BJ (cell line): ENCODE measurements around the gene HIGD2A. TPM values are rescaled to one million over a fixed set of nuclear protein-coding genes. Genes with fewer than 3 reads are reported as not detected.

ENCODE experiments used
- CTCF ChIA-PET: fragments of 350-600 bp; formaldehyde crosslinking; extraction: SDS; loops from one replicate; lab custom pipeline; 2021; ENCODE audit warnings: antibody characterized with exemption, inconsistent platforms; lab: Yijun Ruan, JAX
- POLR2A ChIA-PET: fragments of 300-600 bp; sonication (Branson Sonifier 250); formaldehyde crosslinking; extraction: SDS; loops from one replicate; lab custom pipeline; 2021; ENCODE audit warnings: antibody characterized with exemption; lab: Charles Lee
- DNase-seq: peaks from one replicate; pipeline ENCODE4 v3.0.0-alpha.2; 2011; ENCODE audit warnings: low read depth
- H3K27me3 ChIP-seq: 2 replicates; pipeline ENCODE4 v1.6.0; 2011; ENCODE audit warnings: low read length; ENCODE audit not compliant: control insufficient read depth, insufficient read depth
- H3K36me3 ChIP-seq: 2 replicates; pipeline ENCODE4 v1.5.1; 2011; ENCODE audit warnings: low read length; ENCODE audit not compliant: control insufficient read depth, insufficient read depth
- H3K4me3 ChIP-seq: 2 replicates; pipeline ENCODE4 v1.5.1; 2011; ENCODE audit warnings: low read depth, mild to moderate bottlenecking, control low read depth, low read length
- polyA plus RNA-seq: library from polyadenylated mRNA; depleted of rRNA; stranded (reverse); fragments of >200 nt; gene quantifications from 2 replicates; pipeline ENCODE4 v1.2.3, GENCODE V29; 2011
- TF ChIP-seq, protein P1 (sequence below): IDR thresholded peaks from 2 replicates; pipeline ENCODE4 v1.5.1; 2011; ENCODE audit warnings: low read depth, mild to moderate bottlenecking, control low read depth, inconsistent platforms, low read length, moderate library complexity; ENCODE audit not compliant: insufficient read depth

Gene HIGD2A
- polyA plus RNA-seq, 1 experiment: 118 TPM

DNA sequence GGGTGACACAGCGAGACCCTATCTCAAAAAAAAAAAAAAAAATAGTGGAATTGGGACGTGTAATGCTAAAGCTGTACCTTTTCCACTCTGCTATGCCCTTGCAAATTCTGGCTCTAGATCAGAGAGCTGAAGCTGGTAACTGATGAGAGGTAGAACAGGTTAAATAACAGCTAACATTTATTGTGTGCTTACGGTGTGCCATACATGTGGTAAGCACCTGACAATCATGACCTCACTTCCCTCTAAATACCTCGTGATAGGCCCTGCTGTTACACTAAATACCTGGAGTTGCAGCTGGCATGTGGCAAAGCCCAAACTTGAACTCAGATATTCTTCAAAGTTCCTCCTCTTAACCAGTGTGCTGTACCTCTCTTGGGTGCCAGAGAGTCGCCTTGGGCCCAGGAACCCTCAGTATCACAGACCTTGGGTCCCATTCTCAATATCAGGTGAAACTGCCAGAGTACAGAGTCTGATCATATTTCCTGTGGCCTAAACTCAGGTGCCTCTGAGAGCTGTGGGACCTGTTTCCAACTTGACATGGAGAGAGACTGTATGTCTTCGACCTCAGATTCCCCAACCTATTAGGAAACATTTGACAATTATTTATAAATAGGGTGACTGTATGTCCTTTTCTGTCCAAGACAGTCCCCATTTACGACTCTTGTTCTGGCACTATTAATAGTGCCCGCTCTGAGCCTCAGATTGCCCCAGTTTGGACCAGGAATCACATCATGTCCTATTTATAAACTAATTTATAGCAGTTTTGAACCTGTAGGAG, 18.4 kb upstream of the HIGD2A start:
- POLR2A ChIA-PET: no interaction called here
- CTCF ChIA-PET: interaction anchor here (0.6 kb wide), 1 partner anchor 37 kb away, joined by 3 read pairs; no protein-coding TSS in a partner anchor
- Histone ChIP-seq H3K36me3 (peaks cover 13% of the 10 kb centered on the region), H3K4me3 (no peak overlapping the region), H3K27me3 (no peaks in the 10 kb centered on the region)
- TF ChIP-seq, protein P1, sequence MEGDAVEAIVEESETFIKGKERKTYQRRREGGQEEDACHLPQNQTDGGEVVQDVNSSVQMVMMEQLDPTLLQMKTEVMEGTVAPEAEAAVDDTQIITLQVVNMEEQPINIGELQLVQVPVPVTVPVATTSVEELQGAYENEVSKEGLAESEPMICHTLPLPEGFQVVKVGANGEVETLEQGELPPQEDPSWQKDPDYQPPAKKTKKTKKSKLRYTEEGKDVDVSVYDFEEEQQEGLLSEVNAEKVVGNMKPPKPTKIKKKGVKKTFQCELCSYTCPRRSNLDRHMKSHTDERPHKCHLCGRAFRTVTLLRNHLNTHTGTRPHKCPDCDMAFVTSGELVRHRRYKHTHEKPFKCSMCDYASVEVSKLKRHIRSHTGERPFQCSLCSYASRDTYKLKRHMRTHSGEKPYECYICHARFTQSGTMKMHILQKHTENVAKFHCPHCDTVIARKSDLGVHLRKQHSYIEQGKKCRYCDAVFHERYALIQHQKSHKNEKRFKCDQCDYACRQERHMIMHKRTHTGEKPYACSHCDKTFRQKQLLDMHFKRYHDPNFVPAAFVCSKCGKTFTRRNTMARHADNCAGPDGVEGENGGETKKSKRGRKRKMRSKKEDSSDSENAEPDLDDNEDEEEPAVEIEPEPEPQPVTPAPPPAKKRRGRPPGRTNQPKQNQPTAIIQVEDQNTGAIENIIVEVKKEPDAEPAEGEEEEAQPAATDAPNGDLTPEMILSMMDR: no peak
- no peak for DNase-seq

DNA sequence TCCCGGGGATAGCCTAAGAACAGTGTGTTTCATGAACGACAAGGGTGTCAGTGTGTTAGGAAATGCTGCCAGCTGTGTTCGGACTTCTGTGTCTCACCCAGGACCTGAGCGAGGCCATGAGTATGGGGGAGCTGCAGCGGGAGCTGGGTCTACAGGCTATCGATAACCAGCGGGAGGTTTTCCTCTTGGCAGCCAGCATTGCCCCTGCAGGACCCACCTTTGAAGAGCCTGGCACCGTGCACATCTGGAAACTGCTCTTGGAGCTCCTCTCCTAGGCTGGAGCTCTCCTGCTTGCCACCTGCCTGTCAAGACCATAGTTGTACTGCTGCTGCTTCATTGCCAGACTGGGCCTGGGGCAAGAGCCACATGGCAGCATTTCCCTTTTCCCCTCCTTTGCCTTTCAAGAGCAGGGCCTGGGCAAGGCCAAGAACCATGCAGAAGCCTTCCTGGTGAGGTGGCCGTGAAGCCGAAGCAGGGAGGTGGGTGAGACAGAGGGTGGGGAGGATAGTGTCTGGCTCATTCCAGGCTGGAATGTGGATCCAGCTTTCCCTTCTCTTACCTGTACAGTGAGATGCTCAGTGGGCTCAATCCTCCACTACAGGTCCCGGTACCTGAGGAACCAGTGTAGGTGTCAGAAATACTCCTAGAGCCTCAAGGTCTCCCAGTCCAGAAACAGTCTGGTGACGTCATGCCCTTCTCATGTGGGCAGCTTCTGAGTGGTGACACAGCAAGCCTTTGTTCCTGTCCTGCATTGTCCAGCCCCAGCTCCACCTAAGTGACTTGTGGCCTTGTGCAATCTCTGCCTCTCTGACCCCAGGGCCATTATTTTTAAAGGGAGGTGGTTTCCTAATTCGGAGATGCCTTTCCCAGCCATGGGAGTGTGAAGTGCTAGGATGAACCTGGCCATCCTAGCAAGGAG, 16.7 kb upstream of the HIGD2A start:
- TF ChIP-seq, protein P1: no peak
- CTCF ChIA-PET: no interaction called here
- H3K27me3 ChIP-seq: no peaks in the 10 kb centered on the region
- no peak overlapping the region for H3K4me3 ChIP-seq
- no peak for DNase-seq
- POLR2A ChIA-PET: no interaction called here
- H3K36me3 ChIP-seq: peaks cover 13% of the 10 kb centered on the region

DNA sequence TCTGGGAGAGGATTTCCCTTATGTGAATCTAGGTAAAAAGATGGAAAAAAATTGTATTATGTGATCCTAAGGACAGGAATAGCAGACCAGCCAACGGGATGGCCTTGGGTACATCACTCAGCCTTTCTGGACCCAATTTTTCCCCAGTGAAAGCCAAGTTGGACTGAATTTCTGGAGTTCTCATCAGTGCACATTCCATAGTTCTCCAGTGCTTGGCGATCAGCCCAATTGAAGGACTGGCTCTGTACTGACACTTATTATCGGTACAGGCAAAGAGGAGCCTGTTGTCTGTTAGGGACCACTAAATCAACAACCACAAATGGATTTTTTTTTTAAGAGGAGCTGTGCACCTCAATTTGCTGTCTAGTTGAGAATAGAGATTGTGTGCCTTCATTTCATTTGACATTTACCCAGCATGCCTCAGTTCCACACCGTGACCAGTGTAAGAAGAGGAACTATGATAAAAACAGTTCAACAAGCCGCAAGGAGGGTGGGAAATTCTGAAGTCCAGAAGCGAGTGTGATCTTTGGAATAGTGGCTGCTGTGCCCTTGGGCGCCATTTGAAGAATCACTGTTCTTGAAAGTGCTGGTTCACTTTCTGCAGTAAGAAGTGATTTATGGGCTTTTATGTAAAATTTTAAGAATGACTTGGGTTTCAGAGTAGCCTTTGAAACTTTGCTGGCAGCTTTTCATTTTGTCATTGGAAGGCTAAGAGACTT, 15.3 kb upstream of the HIGD2A start:
- H3K36me3 ChIP-seq: peaks cover 12% of the 10 kb centered on the region
- CTCF ChIA-PET: no interaction called here
- H3K4me3 ChIP-seq: no peak overlapping the region
- no peak for DNase-seq
- TF ChIP-seq, protein P1: no peak
- no peaks in the 10 kb centered on the region for H3K27me3 ChIP-seq
- POLR2A ChIA-PET: no interaction called here

DNA sequence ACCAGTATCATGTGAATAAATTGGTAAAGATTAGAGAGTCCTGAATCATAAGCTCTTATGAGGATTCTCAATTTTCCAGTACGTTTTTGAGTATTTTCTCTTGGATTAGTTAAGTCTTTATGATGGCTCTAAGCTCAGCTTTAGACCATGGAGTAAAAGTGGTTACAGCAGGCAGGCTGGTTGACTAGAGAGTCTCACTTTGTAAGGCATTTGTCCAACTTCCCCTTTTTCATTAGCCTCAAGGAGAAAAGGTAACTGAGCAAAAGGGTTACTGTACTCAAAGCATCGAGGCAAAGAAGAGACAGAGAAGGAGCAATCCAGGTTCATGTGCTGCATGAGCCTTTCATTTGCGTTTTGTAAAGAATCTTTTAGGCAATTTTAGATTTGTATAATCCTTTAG, 8.7 kb upstream of the HIGD2A start:
- H3K27me3 ChIP-seq: no peaks in the 10 kb centered on the region
- no peak for DNase-seq
- CTCF ChIA-PET: interaction anchor here (1.1 kb wide), 1 partner anchor 19 kb away, joined by 6 read pairs; the partner anchor contains the start of gene KIAA1191
- peaks cover 8% of the 10 kb centered on the region for H3K36me3 ChIP-seq
- POLR2A ChIA-PET: no interaction called here
- TF ChIP-seq, protein P1: no peak
- no peak overlapping the region for H3K4me3 ChIP-seq
